MG63 (cell line): ENCODE data around the gene PPFIA3. TPM values are rescaled to one million over a fixed set of nuclear protein-coding genes. Genes with fewer than 3 reads are reported as not detected.
"Not testable (repeated sequence)": the region's sequence is repeated elsewhere in the genome, so short reads cannot be mapped to it uniquely, and the experiment has no call there.

ENCODE experiments used
- DNase-seq: peaks from one replicate; pipeline ENCODE4 v3.0.0-alpha.2; 2020
- H3K27me3 ChIP-seq: fragments of 250-450 bp; sonication (Bioruptor Pico); 2 replicates; pipeline ENCODE4 v1.5.1; 2020; ENCODE audit warnings: mild to moderate bottlenecking, moderate library complexity
- H3K36me3 ChIP-seq: fragments of 250-450 bp; sonication (Bioruptor Pico); 2 replicates; pipeline ENCODE4 v1.5.1; 2020; ENCODE audit warnings: mild to moderate bottlenecking, moderate library complexity
- H3K4me3 ChIP-seq: fragments of 250-450 bp; sonication (Bioruptor Pico); 2 replicates; pipeline ENCODE4 v1.5.1; 2020; ENCODE audit warnings: mild to moderate bottlenecking, moderate library complexity
- H3K9me3 ChIP-seq: fragments of 250-450 bp; sonication (Bioruptor Pico); 2 replicates; pipeline ENCODE4 v1.5.1; 2020; ENCODE audit warnings: mild to moderate bottlenecking, moderate library complexity
- total RNA-seq: library from RNA; depleted of rRNA; stranded (reverse); fragments of >200 nt; shearing (Covaris generic); gene quantifications from 2 replicates; pipeline ENCODE4 v1.2.3, GENCODE V29; 2014; ENCODE audit warnings: low replicate concordance; rRNA removed

PPFIA3 gene
- 3.4 and 21.4 TPM in 2 replicates for total RNA-seq

DNA sequence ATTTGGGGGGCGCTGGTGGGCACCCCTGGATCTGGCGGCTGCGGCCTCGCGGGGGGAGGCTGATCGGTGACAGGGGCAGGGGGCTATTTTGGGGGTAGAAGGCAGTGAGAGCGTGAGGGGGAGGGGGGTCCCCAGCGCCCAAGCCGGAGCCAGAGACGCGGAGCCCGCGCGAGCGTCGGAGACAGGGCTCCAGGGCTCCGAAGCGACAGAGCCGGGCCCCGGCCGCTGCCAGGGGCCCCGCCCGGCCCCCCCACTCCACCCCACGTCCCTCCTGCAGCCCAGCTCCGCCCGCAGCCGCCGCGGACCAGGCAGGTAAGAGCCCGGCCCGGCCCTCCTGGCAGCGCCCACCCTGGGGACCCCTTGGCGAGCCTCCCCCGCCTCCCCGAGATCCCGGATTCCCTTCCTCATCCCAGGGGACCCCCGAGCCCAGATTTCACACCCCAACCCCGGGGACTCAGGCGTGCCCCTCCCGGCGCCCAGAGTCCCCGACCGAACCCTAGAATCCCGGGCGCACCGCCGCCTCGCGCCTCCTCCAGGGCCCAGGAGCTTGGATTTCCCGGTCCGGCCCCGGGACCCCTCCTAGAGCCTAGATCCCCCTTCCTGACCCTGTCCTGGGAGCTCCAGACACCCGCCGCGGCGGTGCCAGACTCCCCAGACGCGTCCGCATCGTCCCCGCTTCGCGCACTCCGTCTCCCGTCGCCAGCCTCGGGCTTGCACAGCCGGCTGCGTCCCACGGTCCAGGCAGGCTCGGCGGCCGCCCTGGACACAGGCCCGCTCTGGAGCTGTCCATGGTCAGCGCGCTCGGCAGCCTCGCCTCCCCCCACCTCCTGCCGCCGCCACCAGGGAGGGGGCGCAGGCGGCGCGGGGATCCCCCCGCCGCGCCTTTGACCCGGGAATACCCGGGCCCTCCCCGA is at the start of gene PPFIA3:
PPFIA3 (plus strand) TSS at position 134 of the 914 bp plus-strand sequence. CDS start 8,330 bp downstream, outside the sequence.
- no peaks in the 10 kb centered on the region for H3K36me3 ChIP-seq
- H3K9me3 ChIP-seq: no peaks in the 10 kb centered on the region
- peak; percentile 78 for DNase-seq
- peak within 1 kb of the TSS; percentile 68 for H3K4me3 ChIP-seq
- H3K27me3 ChIP-seq: peaks cover 17% of the 10 kb centered on the region

- Histone ChIP-seq H3K4me3 (no peak overlapping the region), H3K9me3 (no peaks in the 10 kb centered on the region), H3K36me3 (no peaks in the 10 kb centered on the region), H3K27me3 (peaks cover 38% of the 10 kb centered on the region)
- DNase-seq: no peak
These were observed 48.9 kb upstream of the PPFIA3 start for GRCh38 chr19:49070416-49070815.

GRCh38 chr19:49071860-49072547 is 47.3 kb upstream of the PPFIA3 start:
- H3K9me3 ChIP-seq: no peaks in the 10 kb centered on the region
- peaks cover 33% of the 10 kb centered on the region for H3K27me3 ChIP-seq
- DNase-seq: peak; percentile 28
- no peak overlapping the region for H3K4me3 ChIP-seq
- no peaks in the 10 kb centered on the region for H3K36me3 ChIP-seq

- no peaks in the 10 kb centered on the region for H3K9me3 ChIP-seq
- no peak overlapping the region for H3K4me3 ChIP-seq
- peak; percentile 38 for DNase-seq
- peaks cover 21% of the 10 kb centered on the region for H3K27me3 ChIP-seq
- H3K36me3 ChIP-seq: no peaks in the 10 kb centered on the region
These were observed 45.6 kb upstream of the PPFIA3 start for GRCh38 chr19:49073514-49074378.

GRCh38 chr19:49074869-49075268 is 44.5 kb upstream of the PPFIA3 start:
- peaks cover 18% of the 10 kb centered on the region for H3K27me3 ChIP-seq
- peak; percentile 80 for DNase-seq
- not testable (repeated sequence) for H3K9me3 ChIP-seq, H3K36me3 ChIP-seq, H3K4me3 ChIP-seq

- Histone ChIP-seq H3K9me3 (no peaks in the 10 kb centered on the region), H3K4me3 (no peak overlapping the region), H3K36me3 (peaks cover under 1% of the 10 kb centered on the region), H3K27me3 (no peaks in the 10 kb centered on the region)
- DNase-seq: no peak
These were observed 39.0 kb upstream of the PPFIA3 start for GRCh38 chr19:49080392-49080791.

GRCh38 chr19:49081273-49081672 is 38.1 kb upstream of the PPFIA3 start:
- DNase-seq: no peak
- H3K36me3 ChIP-seq: peaks cover 9% of the 10 kb centered on the region
- H3K4me3 ChIP-seq: no peak overlapping the region
- no peaks in the 10 kb centered on the region for H3K27me3 ChIP-seq
- H3K9me3 ChIP-seq: no peaks in the 10 kb centered on the region

- DNase-seq: no peak
- Histone ChIP-seq H3K27me3 (no peaks in the 10 kb centered on the region), H3K4me3 (peak overlapping the region; percentile 99), H3K36me3 (peaks cover 41% of the 10 kb centered on the region), H3K9me3 (no peaks in the 10 kb centered on the region)
These were observed 34.9 kb upstream of the PPFIA3 start for GRCh38 chr19:49084206-49085019.

DNA sequence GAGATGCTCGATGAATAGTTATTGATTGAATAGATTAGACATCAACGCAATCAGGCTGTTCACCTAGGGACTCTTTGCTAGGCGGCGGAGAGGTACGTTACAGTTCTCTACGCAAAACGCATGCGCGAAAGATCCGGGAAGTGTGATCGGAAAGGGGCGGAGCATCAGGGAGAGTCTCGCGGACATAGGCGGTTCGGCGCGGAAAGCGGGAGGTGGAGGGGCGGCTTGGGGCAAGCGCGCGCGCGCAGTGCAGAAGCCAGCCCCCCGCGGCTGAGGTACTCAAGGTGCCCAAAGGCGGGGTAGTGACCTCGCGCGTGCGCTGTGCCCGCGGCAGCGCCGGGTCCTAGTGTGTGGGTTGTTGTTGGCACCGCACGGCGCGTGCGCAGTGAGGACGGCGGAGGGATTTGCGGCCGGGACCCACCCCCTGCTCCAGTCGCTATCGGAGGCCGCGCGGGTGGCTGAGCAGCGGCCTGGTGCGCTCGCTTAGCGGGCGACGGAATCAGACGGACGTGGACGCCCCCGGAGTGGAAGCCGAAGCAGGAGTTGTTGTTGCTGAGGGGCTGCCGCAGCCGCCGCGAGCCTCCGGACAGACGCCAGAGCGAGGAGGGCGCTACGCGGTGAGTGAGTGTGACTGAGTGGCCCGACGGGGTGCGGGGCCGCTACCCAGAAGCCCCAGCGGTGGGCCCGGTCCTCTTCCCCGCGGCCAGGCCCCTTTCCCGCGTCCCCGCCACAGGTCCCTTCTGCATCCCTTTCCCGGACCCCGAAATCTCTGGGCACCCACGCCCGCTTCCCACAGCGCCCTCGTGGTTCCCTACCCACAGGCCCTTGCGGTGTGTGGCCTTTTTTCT is 34.1 kb upstream of the PPFIA3 start, which contains the start of gene SNRNP70:
SNRNP70 (plus strand) TSS at position 432 of the 848 bp plus-strand sequence. CDS start 964 bp downstream, outside the sequence.
- H3K27me3 ChIP-seq: no peaks in the 10 kb centered on the region
- peak; percentile 99 for DNase-seq

GRCh38 chr19:49085868-49086232 is 33.5 kb upstream of the PPFIA3 start:
- Histone ChIP-seq H3K4me3 (peak overlapping the region; percentile 99), H3K36me3 (peaks cover 53% of the 10 kb centered on the region)
- DNase-seq: no peak

More for the DNA sequence above, 34.1 kb upstream of the PPFIA3 start, which contains the start of gene SNRNP70:
- Histone ChIP-seq H3K9me3 (no peaks in the 10 kb centered on the region), H3K4me3 (peak within 1 kb of the TSS; percentile 99), H3K36me3 (peaks cover 47% of the 10 kb centered on the region)

GRCh38 chr19:49086296-49086695 is 33.0 kb upstream of the PPFIA3 start:
- H3K4me3 ChIP-seq: peak overlapping the region; percentile 99
- no peak for DNase-seq
- peaks cover 58% of the 10 kb centered on the region for H3K36me3 ChIP-seq
- no peaks in the 10 kb centered on the region for H3K27me3 ChIP-seq
- no peaks in the 10 kb centered on the region for H3K9me3 ChIP-seq

More at GRCh38 chr19:49085868-49086232, 33.5 kb upstream of the PPFIA3 start:
- Histone ChIP-seq H3K27me3 (no peaks in the 10 kb centered on the region), H3K9me3 (no peaks in the 10 kb centered on the region)

- H3K36me3 ChIP-seq: peaks cover 93% of the 10 kb centered on the region
- no peak overlapping the region for H3K4me3 ChIP-seq
- no peaks in the 10 kb centered on the region for H3K27me3 ChIP-seq
- DNase-seq: no peak
- no peaks in the 10 kb centered on the region for H3K9me3 ChIP-seq
These were observed 27.8 kb upstream of the PPFIA3 start for GRCh38 chr19:49091391-49092038.

- Histone ChIP-seq H3K9me3 (no peaks in the 10 kb centered on the region), H3K4me3 (no peak overlapping the region), H3K27me3 (no peaks in the 10 kb centered on the region), H3K36me3 (peaks cover 93% of the 10 kb centered on the region)
- DNase-seq: no peak
These were observed 26.7 kb upstream of the PPFIA3 start for GRCh38 chr19:49092686-49093085.
